Endothelial cell of umbilical vein (primary cell): ENCODE data around the gene DYRK1A.

Experiments
- EZH2 ChIP-seq: IDR thresholded peaks from 2 replicates; pipeline ENCODE4 v1.6.1; 2012; ENCODE audit warnings: borderline replicate concordance, low read depth, mild to moderate bottlenecking, moderate library complexity, low read length, inconsistent platforms; ENCODE audit not compliant: severe bottlenecking
- FOS ChIP-seq: IDR thresholded peaks from 2 replicates; pipeline ENCODE4 v1.6.1; 2011; ENCODE audit warnings: mild to moderate bottlenecking, low read length, moderate library complexity, borderline replicate concordance; ENCODE audit not compliant: insufficient read depth
- GATA2 ChIP-seq: IDR thresholded peaks from 2 replicates; pipeline ENCODE4 v1.7.0; 2011; ENCODE audit warnings: low read depth, mild to moderate bottlenecking, moderate library complexity, mixed read lengths, low read length; ENCODE audit not compliant: insufficient read length, insufficient read depth
- MAX ChIP-seq: IDR thresholded peaks from 2 replicates; pipeline ENCODE4 v1.6.1; 2011; ENCODE audit not compliant: insufficient read depth, insufficient read length
- MYC ChIP-seq: IDR thresholded peaks from one replicate; pipeline ENCODE4 v1.6.1; 2011; ENCODE audit warnings: mild to moderate bottlenecking, low read depth, low read length
- POLR2A ChIP-seq: IDR thresholded peaks from 2 replicates; pipeline ENCODE4 v1.6.1; 2012; ENCODE audit warnings: low read depth, mild to moderate bottlenecking, control low read depth, low read length
- POLR2AphosphoS5 ChIP-seq: IDR thresholded peaks from 2 replicates; pipeline ENCODE4 v1.6.1; 2012; ENCODE audit warnings: low read depth, mild to moderate bottlenecking, control low read depth, low read length, moderate library complexity; ENCODE audit not compliant: insufficient read depth
- TF ChIP-seq, protein P1 (sequence below), 2 donors: IDR thresholded peaks; 1 replicate in 1 of 2; 2 replicates in 1 of 2; pipeline ENCODE4 v1.5.1; 2011; ENCODE audit warnings: low read length in 2 of 2, mild to moderate bottlenecking in 2 of 2, moderate library complexity in 2 of 2, control low read depth in 1 of 2, inconsistent platforms in 1 of 2, low read depth in 1 of 2; ENCODE audit not compliant: insufficient read depth in 1 of 2; ENCODE audit errors: extremely low read depth in 1 of 2

DNA sequence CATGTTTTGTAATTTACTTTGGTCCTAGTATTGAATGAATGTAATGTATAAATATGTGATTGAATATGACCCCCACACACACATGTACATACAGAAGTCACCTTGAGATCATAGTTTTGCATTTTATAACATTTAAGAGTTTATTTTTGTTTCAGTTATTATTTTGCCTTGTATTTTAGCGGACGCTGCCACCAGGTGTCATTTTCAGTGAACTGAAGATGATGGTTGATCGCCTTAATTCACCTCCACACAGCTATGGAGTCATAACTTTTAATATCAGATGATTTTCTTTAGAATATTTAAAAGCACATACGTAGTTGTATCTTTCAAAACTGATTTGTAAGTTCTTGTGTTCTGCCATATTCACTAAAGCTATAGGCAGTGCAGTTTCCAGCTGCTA, 130.4 kb downstream of the DYRK1A start:
- TF ChIP-seq, protein P1, sequence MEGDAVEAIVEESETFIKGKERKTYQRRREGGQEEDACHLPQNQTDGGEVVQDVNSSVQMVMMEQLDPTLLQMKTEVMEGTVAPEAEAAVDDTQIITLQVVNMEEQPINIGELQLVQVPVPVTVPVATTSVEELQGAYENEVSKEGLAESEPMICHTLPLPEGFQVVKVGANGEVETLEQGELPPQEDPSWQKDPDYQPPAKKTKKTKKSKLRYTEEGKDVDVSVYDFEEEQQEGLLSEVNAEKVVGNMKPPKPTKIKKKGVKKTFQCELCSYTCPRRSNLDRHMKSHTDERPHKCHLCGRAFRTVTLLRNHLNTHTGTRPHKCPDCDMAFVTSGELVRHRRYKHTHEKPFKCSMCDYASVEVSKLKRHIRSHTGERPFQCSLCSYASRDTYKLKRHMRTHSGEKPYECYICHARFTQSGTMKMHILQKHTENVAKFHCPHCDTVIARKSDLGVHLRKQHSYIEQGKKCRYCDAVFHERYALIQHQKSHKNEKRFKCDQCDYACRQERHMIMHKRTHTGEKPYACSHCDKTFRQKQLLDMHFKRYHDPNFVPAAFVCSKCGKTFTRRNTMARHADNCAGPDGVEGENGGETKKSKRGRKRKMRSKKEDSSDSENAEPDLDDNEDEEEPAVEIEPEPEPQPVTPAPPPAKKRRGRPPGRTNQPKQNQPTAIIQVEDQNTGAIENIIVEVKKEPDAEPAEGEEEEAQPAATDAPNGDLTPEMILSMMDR (IDR thresholded peaks at IDR 0.05; ENCODE audit: extremely low read depth in 1 of 2, insufficient read depth in 1 of 2, low read depth in 1 of 2, low read length in 2 of 2), result peak in 1 of 2 donors; percentile 6
- TF ChIP-seq FOS, result no peak
- no peak for TF ChIP-seq POLR2A
- no peak for TF ChIP-seq MYC
- no peak for TF ChIP-seq MAX
- no peak for TF ChIP-seq EZH2
- TF ChIP-seq POLR2AphosphoS5, result no peak
- TF ChIP-seq GATA2, result no peak
